ENCODE data around the gene RNF40.

DNA sequence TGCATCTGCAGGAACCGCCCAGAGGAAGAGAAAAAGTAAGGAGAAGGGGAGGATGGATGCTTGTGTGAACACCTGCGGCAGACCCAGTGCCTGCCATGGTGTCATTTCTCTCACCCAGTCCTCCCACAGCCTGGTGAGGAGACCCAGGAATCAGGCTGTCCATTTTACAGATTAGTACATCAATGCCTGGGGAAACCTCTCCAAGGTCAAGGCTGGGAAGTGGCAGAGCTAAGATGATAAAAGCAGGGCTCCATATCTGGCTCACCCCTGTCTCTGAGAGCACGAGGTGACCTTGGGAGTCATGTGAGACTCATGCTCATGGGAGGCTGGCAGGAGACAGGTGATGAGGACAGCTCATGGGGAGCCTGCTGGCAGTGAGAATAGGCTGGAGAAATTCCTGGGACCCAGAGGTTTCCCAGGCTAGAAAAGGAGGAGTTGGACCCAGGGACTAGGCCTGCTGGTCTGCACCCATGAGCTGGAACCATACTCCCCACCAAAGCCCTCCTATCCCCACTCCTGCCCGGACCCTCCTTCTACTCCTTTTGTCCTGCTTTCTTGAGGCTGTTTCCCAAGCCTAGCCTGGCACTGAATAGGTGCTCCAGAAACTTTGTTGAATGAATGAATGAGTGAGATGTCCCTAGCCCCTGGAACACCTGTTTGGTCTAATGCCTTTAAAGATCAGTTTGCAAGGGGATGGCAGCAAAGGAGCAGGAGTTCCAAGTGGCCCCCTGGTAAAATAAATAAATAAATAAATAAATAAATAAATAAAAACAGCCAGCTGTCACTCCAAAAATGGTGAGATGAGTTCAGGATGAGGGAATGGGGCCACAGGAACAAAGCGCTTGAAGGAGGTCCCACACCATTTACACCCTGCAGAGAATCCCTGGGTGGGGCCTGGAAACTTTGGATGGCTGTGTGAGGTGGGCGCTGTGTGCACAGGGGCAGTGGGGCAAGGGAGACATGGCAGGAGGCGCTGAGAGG, 23.3 kb downstream of the RNF40 start:
- TF ChIP-seq CTCF (IDR thresholded peaks at IDR 0.05; ENCODE audit: poor library complexity) (no peak), EZH2 (IDR thresholded peaks at IDR 0.05; ENCODE audit: borderline replicate concordance) (no peak)
